NT2/D1 (cell line): ENCODE results near the gene ZNF189.

Source experiments
- YY1 ChIP-seq: IDR thresholded peaks from 2 replicates; pipeline ENCODE4 v1.6.1; 2011; ENCODE audit not compliant: insufficient read length, insufficient read depth
- ZNF274 ChIP-seq: IDR thresholded peaks from 2 replicates; pipeline ENCODE4 v1.6.1; 2011; ENCODE audit warnings: mild to moderate bottlenecking, low read depth, low read length

DNA sequence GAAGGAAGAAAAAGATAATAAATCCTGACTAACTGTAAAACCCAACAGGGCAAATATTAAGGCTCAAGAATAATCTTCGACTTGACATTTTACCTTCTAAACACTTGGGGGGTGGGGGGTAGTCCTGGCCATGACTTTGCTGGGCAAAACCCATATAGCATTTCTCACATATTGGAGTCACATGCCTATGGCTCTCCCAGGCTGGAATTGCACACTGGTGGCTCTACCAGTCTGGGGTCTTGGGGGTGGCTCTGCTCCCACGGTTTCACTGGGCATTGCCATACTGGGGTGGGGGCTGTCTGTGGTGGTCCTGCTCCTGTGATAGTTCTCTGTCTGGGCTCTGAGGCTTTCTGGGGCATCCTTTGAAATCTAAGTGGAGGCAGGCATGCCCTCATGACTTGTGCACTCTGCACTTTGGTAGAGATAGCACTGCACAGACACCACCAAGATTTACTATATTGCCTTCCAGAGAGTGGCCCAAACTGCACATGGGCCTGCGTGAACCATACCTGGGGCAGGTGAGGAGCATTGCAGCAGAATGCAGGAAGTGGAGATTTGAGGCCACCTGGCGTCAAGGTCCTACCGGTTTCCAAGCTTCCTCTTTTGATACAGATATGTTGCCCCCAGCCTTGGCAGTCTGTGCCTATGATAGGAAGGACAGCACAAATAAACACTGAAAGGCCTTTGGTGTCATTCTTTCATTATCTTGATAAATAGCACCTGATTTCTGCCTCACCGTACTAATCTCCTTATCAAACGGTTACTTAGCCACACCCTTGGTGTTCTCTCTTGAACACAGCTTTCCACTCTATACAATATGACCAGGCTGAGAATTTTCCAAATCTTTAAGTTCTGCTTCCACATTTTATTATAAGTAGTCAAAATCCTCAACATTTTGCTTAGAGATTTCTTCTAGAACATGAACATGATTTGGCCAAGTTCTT lies 43.6 kb upstream of the ZNF189 start:
- TF ChIP-seq YY1 (no peak), ZNF274 (no peak)
